Uterus (tissue), 4 donors: ENCODE measurements around the gene KRT85. TPM values are rescaled to one million over a fixed set of nuclear protein-coding genes. Genes with fewer than 3 reads are reported as not detected.

ENCODE experiments used
- DNase-seq, 2 donors: peaks; one replicate each; pipeline ENCODE4 v3.0.0-alpha.2; 2019 to 2020
- H3K27ac ChIP-seq, 2 donors: fragments of 200-600 bp; sonication (generic); 1 replicate in 1 of 2; 2 replicates in 1 of 2; pipeline ENCODE4 v1.5.1; 2016 to 2018
- H3K27me3 ChIP-seq, 2 donors: fragments of 200-600 bp; sonication (generic); one replicate each; pipeline ENCODE4 v1.5.1; 2018 to 2019; ENCODE audit warnings: control low read depth in 1 of 2
- H3K36me3 ChIP-seq, 2 donors: fragments of 200-600 bp; sonication (generic); one replicate each; pipeline ENCODE4 v1.5.1; 2019; ENCODE audit warnings: control low read depth in 1 of 2
- H3K4me1 ChIP-seq, 2 donors: fragments of 200-600 bp; sonication (generic); one replicate each; pipeline ENCODE4 v1.5.1; 2018 to 2019; ENCODE audit warnings: control low read depth in 1 of 2
- H3K4me3 ChIP-seq, 2 donors: fragments of 200-600 bp; sonication (generic); 1 replicate in 1 of 2; 2 replicates in 1 of 2; pipeline ENCODE4 v1.5.1; 2018 to 2019; ENCODE audit warnings: mild to moderate bottlenecking in 1 of 2
- H3K9me3 ChIP-seq, 2 donors: fragments of 200-600 bp; sonication (generic); one replicate each; pipeline ENCODE4 v1.5.1; 2019; ENCODE audit warnings: control low read depth in 1 of 2
- CTCF ChIP-seq, 4 experiments: fragments of 200-600 bp in 2 of 4; fragments of 450-650 bp in 2 of 4; sonication (generic) in 2 of 4; IDR thresholded peaks; one replicate each; pipeline ENCODE4 v1.5.1; 2016 to 2019; ENCODE audit warnings: antibody characterized with exemption in 4 of 4, mild to moderate bottlenecking in 2 of 4, moderate library complexity in 1 of 4
- POLR2A ChIP-seq, 2 donors: fragments of 450-650 bp; IDR thresholded peaks; one replicate each; pipeline ENCODE4 v1.6.1; 2016; ENCODE audit warnings: antibody characterized with exemption in 2 of 2, mild to moderate bottlenecking in 1 of 2, moderate library complexity in 1 of 2
- intact Hi-C: fragments of 100-400 bp; cut with DNase I; formaldehyde crosslinking; loops from one replicate; pipeline ENCODE4 v1.15.1; 2023; ENCODE audit warnings: low total_unique reads
- total RNA-seq, 4 donors: library from RNA; depleted of rRNA in 3 of 4; stranded (reverse); fragments of >200 nt in 3 of 4; gene quantifications; one replicate each; pipeline versions ENCODE4 v1.1.0 to v1.2.4, GENCODE V29; 2014 to 2023
- donor health status: DM: yes; HTN: yes; CAD: no.

The KRT85 gene
- total RNA-seq, 4 donors from 2014 or later: 0.76 TPM; not detected in 3

- H3K36me3 ChIP-seq: no peaks in the 10 kb centered on the region
- H3K4me1 ChIP-seq: no peaks in the 10 kb centered on the region
- H3K4me3 ChIP-seq: no peak within 1 kb of the TSS
- H3K27me3 ChIP-seq: no peaks in the 10 kb centered on the region
- no peak for DNase-seq
- TF ChIP-seq CTCF (IDR thresholded peaks at IDR 0.05) (no peak), POLR2A (IDR thresholded peaks at IDR 0.05) (no peak)
- no peak within 1 kb of the TSS for H3K27ac ChIP-seq
- intact Hi-C loops: no loop called here
- H3K9me3 ChIP-seq: no peaks in the 10 kb centered on the region
Measured at GRCh38 chr12:52320784-52321400, 46.4 kb downstream of the KRT85 start, which contains the start of gene KRT83. KRT83 (minus strand) TSS chr12:52321398; CDS start chr12:52321335, 63 bp downstream.

GRCh38 chr12:52319097-52319496 is 48.2 kb downstream of the KRT85 start:
- intact Hi-C loops: no loop called here
- Histone ChIP-seq H3K36me3 (no peaks in the 10 kb centered on the region), H3K4me1 (no peaks in the 10 kb centered on the region), H3K9me3 (no peaks in the 10 kb centered on the region), H3K27me3 (no peaks in the 10 kb centered on the region), H3K4me3 (no peak overlapping the region), H3K27ac (no peak overlapping the region)
- DNase-seq: no peak
- no peak for TF ChIP-seq CTCF (IDR thresholded peaks at IDR 0.05)
- TF ChIP-seq POLR2A (IDR thresholded peaks at IDR 0.05): no peak

- Histone ChIP-seq H3K9me3 (no peaks in the 10 kb centered on the region), H3K36me3 (no peaks in the 10 kb centered on the region), H3K27ac (no peak overlapping the region), H3K4me1 (no peaks in the 10 kb centered on the region), H3K27me3 (no peaks in the 10 kb centered on the region), H3K4me3 (no peak overlapping the region)
- DNase-seq: no peak
- intact Hi-C loops: no loop called here
- TF ChIP-seq CTCF (IDR thresholded peaks at IDR 0.05) (no peak), POLR2A (IDR thresholded peaks at IDR 0.05) (no peak)
Measured at GRCh38 chr12:52318241-52318990, 48.9 kb downstream of the KRT85 start.

GRCh38 chr12:52317468-52318052 is 49.7 kb downstream of the KRT85 start:
- Histone ChIP-seq H3K9me3 (no peaks in the 10 kb centered on the region), H3K36me3 (no peaks in the 10 kb centered on the region), H3K4me1 (no peaks in the 10 kb centered on the region), H3K27me3 (no peaks in the 10 kb centered on the region), H3K4me3 (no peak overlapping the region), H3K27ac (no peak overlapping the region)
- no peak for DNase-seq
- no peak for TF ChIP-seq CTCF (IDR thresholded peaks at IDR 0.05)
- TF ChIP-seq POLR2A (IDR thresholded peaks at IDR 0.05): no peak
- intact Hi-C loops: no loop called here

- intact Hi-C loops: no loop called here
- Histone ChIP-seq H3K4me3 (no peak overlapping the region), H3K9me3 (no peaks in the 10 kb centered on the region), H3K27ac (no peak overlapping the region), H3K27me3 (no peaks in the 10 kb centered on the region), H3K4me1 (no peaks in the 10 kb centered on the region), H3K36me3 (no peaks in the 10 kb centered on the region)
- DNase-seq: no peak
- TF ChIP-seq POLR2A (IDR thresholded peaks at IDR 0.05) (no peak), CTCF (IDR thresholded peaks at IDR 0.05) (no peak)
Measured at GRCh38 chr12:52316701-52317100, 50.6 kb downstream of the KRT85 start.
